Right atrium auricular region (tissue), 2 donors: Measurements from ENCODE around the gene BMPR1B. TPM values are rescaled to one million over a fixed set of nuclear protein-coding genes. Genes with fewer than 3 reads are reported as not detected.

Experiments
- DNase-seq: peaks from one replicate; pipeline ENCODE4 v3.0.0-alpha.2; 2019; ENCODE audit warnings: low spot score
- H3K27ac ChIP-seq, 2 donors: fragments of 200-600 bp; sonication (generic); 1 replicate in 1 of 2; 2 replicates in 1 of 2; pipeline ENCODE4 v1.5.1; 2016 to 2019
- H3K27me3 ChIP-seq, 2 donors: fragments of 200-600 bp; sonication (generic); one replicate each; pipeline versions ENCODE4 v1.5.1 to v1.6.0; 2017 to 2019
- H3K36me3 ChIP-seq: fragments of 200-600 bp; sonication (generic); one replicate; pipeline ENCODE4 v1.5.1; 2016
- H3K4me1 ChIP-seq, 2 donors: fragments of 200-600 bp; sonication (generic); one replicate each; pipeline versions ENCODE4 v1.5.1 to v1.6.0; 2017 to 2019
- H3K4me3 ChIP-seq, 2 donors: fragments of 200-600 bp; sonication (generic); 1 replicate in 1 of 2; 2 replicates in 1 of 2; pipeline ENCODE4 v1.5.1; 2017 to 2019; ENCODE audit warnings: mild to moderate bottlenecking in 1 of 2, moderate library complexity in 1 of 2
- H3K9me3 ChIP-seq, 2 donors: fragments of 200-600 bp; sonication (generic); one replicate each; pipeline ENCODE4 v1.5.1; 2019
- total RNA-seq, 2 donors: library from RNA; depleted of rRNA; stranded (reverse); fragments of >200 nt; gene quantifications; one replicate each; pipeline ENCODE4 v1.1.0, GENCODE V29; 2016
- TF ChIP-seq, protein P1 (sequence below), 2 donors: fragments of 200-600 bp; sonication (generic); IDR thresholded peaks; one replicate each; pipeline ENCODE4 v1.5.1; 2019; ENCODE audit warnings: antibody characterized with exemption in 2 of 2

The BMPR1B gene
- total RNA-seq, 2 donors from 2014 or later = 0.82 to 1.4 TPM

DNA sequence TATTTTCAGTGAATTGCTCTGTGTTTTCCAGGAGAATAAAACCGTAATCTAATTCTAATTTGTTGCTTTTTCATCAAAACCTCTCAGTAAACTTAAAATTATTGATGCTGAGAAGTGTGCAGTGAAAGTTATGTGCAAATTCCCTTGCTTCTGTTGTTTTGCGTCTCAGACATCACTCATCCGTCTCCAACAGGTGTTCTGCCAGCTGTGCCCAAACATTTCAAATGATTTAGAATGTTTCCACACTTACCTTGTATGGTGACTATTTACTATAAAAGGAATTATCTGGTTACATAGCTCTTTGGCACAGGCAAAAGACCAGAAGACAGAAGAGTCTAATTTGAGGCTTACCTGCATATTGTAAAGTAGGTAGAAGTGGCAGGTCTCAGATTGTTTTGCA is 184.0 kb downstream of the BMPR1B start:
- Histone ChIP-seq H3K27me3 (no peaks in the 10 kb centered on the region), H3K9me3 (no peaks in the 10 kb centered on the region), H3K36me3 (no peaks in the 10 kb centered on the region), H3K4me1 (no peaks in the 10 kb centered on the region), H3K27ac (no peak overlapping the region), H3K4me3 (no peak overlapping the region)
- TF ChIP-seq, protein P1, sequence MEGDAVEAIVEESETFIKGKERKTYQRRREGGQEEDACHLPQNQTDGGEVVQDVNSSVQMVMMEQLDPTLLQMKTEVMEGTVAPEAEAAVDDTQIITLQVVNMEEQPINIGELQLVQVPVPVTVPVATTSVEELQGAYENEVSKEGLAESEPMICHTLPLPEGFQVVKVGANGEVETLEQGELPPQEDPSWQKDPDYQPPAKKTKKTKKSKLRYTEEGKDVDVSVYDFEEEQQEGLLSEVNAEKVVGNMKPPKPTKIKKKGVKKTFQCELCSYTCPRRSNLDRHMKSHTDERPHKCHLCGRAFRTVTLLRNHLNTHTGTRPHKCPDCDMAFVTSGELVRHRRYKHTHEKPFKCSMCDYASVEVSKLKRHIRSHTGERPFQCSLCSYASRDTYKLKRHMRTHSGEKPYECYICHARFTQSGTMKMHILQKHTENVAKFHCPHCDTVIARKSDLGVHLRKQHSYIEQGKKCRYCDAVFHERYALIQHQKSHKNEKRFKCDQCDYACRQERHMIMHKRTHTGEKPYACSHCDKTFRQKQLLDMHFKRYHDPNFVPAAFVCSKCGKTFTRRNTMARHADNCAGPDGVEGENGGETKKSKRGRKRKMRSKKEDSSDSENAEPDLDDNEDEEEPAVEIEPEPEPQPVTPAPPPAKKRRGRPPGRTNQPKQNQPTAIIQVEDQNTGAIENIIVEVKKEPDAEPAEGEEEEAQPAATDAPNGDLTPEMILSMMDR (IDR thresholded peaks at IDR 0.05) = no peak
- no peak for DNase-seq

DNA sequence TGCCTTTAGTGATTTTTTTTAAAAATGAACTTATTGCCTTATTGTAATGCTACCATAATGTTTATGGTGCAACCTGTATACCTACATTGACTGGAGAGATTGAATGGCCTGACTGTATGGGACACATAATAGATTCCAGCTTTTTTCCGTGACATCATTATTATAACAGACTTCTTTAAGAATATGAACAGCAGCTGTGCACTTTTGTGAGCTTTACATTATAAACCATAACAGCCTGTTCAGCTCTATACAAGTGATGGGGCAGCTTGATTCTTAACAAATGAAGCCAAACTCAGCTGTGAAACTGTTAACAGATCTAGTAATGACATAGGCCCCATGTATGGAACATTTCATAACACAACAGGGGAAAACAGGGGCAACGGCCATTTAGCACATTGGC is 187.0 kb downstream of the BMPR1B start:
- H3K9me3 ChIP-seq = peaks cover 0 to 2% of the 10 kb centered on the region in 2 donors
- H3K4me3 ChIP-seq = no peak overlapping the region
- TF ChIP-seq, protein P1 (IDR thresholded peaks at IDR 0.05) = no peak
- no peaks in the 10 kb centered on the region for H3K27me3 ChIP-seq
- DNase-seq = no peak
- no peaks in the 10 kb centered on the region for H3K4me1 ChIP-seq
- H3K27ac ChIP-seq = no peak overlapping the region
- no peaks in the 10 kb centered on the region for H3K36me3 ChIP-seq

DNA sequence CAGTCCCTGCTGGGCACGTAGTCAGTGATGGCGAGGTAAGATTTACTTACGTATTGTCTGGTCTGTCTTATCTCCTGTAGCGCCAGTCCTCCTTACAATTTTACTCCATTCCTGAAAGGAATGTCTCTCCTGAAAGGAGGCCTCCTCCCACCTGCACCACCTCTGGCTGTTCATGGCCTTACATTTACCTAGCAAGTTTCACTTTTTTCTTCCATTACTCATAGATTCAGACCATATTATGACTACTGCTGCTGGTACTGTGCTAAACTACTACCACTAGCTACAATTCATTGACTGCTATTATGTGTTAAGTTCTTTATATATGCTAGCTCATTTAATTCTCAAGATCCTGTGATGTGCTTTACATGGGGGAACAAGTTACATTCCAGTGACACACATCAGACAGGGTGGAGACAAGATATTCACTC is 189.9 kb downstream of the BMPR1B start:
- Histone ChIP-seq H3K27ac (no peak overlapping the region), H3K9me3 (peaks cover 0 to 12% of the 10 kb centered on the region in 2 donors), H3K4me3 (no peak overlapping the region), H3K27me3 (no peaks in the 10 kb centered on the region), H3K4me1 (no peaks in the 10 kb centered on the region), H3K36me3 (no peaks in the 10 kb centered on the region)
- DNase-seq = no peak
- TF ChIP-seq, protein P1 (IDR thresholded peaks at IDR 0.05) = no peak

DNA sequence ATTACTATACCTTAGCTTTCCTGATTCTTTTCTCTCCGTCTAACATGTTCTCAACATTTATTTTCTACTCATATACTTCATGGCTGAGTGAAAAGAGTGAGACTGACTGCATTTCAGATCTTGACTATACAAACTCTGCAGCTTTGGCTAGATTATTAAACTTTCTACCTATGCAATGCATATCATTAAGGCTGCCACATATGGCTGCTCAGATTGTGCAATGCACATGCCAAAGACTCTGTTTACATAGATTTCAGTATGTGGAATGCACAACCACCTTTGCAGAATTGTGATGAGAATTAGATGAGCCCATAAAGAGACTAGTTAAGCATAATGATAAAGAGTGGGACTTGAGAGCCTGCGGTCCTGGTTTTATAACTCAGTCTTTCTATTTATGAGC is 196.5 kb downstream of the BMPR1B start:
- H3K9me3 ChIP-seq = peaks cover 0 to 12% of the 10 kb centered on the region in 2 donors
- no peaks in the 10 kb centered on the region for H3K4me1 ChIP-seq
- TF ChIP-seq, protein P1 (IDR thresholded peaks at IDR 0.05) = no peak
- H3K27ac ChIP-seq = no peak overlapping the region
- DNase-seq = no peak
- no peaks in the 10 kb centered on the region for H3K36me3 ChIP-seq
- no peaks in the 10 kb centered on the region for H3K27me3 ChIP-seq
- H3K4me3 ChIP-seq = no peak overlapping the region

DNA sequence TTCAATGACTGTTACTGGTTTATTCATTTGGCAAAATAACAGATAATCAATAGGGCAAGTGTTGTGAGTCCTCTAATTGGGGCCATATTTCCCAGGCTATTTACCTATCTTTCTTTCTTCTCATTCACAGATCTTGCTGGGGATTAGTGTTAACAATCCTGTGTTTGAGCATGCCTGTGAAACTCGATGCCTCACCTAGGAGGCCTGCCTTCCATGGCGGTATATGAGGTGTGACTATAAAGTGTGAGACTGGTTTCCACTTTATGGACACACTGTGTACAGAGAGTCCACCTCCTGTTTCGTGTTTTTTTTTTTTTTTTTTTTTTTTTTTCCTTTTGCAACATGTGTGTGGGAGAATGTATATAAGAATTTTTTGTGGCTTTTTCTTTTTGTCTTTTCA is 199.3 kb downstream of the BMPR1B start:
- peaks cover 0 to 5% of the 10 kb centered on the region in 2 donors for H3K9me3 ChIP-seq
- TF ChIP-seq, protein P1 (IDR thresholded peaks at IDR 0.05) = no peak

DNA sequence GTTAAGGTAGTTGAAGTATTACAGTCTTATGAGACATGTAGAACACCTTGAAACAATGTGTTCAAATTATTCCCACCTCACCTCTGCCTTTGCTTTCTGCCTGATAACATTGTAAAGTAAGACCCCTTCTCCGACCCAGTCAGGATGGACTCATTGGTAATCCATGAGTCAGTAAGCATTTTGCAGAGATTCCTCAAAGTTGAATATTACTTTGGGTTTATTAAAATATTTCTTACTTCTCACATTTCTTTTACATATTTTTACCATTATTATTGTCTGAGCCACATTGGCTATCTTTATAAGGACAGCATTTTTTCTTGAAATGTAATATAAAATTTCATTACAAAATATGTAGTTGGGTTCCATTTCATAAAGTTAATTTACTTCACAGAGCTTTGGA is 201.6 kb downstream of the BMPR1B start:
- Histone ChIP-seq H3K27me3 (no peaks in the 10 kb centered on the region), H3K27ac (no peak overlapping the region), H3K9me3 (peaks cover 0 to 7% of the 10 kb centered on the region in 2 donors), H3K36me3 (no peaks in the 10 kb centered on the region), H3K4me3 (no peak overlapping the region), H3K4me1 (no peaks in the 10 kb centered on the region)
- no peak for DNase-seq
- TF ChIP-seq, protein P1 (IDR thresholded peaks at IDR 0.05) = no peak

More for the DNA sequence above, 199.3 kb downstream of the BMPR1B start:
- Histone ChIP-seq H3K27me3 (no peaks in the 10 kb centered on the region), H3K4me3 (no peak overlapping the region), H3K36me3 (no peaks in the 10 kb centered on the region), H3K4me1 (no peaks in the 10 kb centered on the region), H3K27ac (no peak overlapping the region)
- no peak for DNase-seq
